NB4 (cell line): ENCODE data around the gene NFKBIE.

Source experiments
- CTCF ChIP-seq: IDR thresholded peaks from one replicate; pipeline ENCODE4 v1.5.1; 2012; ENCODE audit warnings: low read depth, low read length
- POLR2A ChIP-seq: IDR thresholded peaks from 2 replicates; pipeline ENCODE4 v1.6.1; 2011; ENCODE audit warnings: mild to moderate bottlenecking; ENCODE audit not compliant: insufficient read length; ENCODE audit errors: extremely low read depth

GRCh38 chr6:44311304-44311703 is 46.0 kb upstream of the NFKBIE start:
- no peak for TF ChIP-seq CTCF
- TF ChIP-seq POLR2A: no peak
